Heart left ventricle (tissue), 16 donors: ENCODE measurements around the gene MACROH2A1. TPM values are rescaled to one million over a fixed set of nuclear protein-coding genes. Genes with fewer than 3 reads are reported as not detected.

Source experiments
- ATAC-seq, 4 donors: fragments of 200-7000 bp; cut with Tn5 transposase; one replicate each; pipeline ENCODE4 v1.9.1; 2020 to 2022; ENCODE audit warnings: moderate library complexity in 4 of 4, mild to moderate bottlenecking in 3 of 4, moderate number of reproducible peaks in 1 of 4
- DNase-seq, 5 donors: peaks; one replicate each; pipeline ENCODE4 v3.0.0-alpha.2; 2020
- H3K27ac ChIP-seq, 12 donors: fragments of 200-600 bp; sonication (generic) in 4 of 12; one replicate each; pipeline versions ENCODE4 v1.5.0 to v1.8.0; 2016 to 2022; ENCODE audit warnings: mild to moderate bottlenecking in 2 of 12
- H3K27me3 ChIP-seq, 9 donors: fragments of 200-600 bp; sonication (generic) in 2 of 9; one replicate each; pipeline versions ENCODE4 v1.5.1 to v1.8.0; 2016 to 2022; ENCODE audit warnings: mild to moderate bottlenecking in 3 of 9
- H3K36me3 ChIP-seq, 9 donors: fragments of 200-600 bp; sonication (generic) in 2 of 9; one replicate each; pipeline versions ENCODE4 v1.5.0 to v1.8.0; 2018 to 2022; ENCODE audit warnings: mild to moderate bottlenecking in 2 of 9
- H3K4me1 ChIP-seq, 12 donors: fragments of 200-600 bp; sonication (generic) in 4 of 12; one replicate each; pipeline versions ENCODE4 v1.5.0 to v1.8.0; 2016 to 2022; ENCODE audit warnings: mild to moderate bottlenecking in 3 of 12
- H3K4me3 ChIP-seq, 12 donors: fragments of 200-600 bp; sonication (generic) in 4 of 12; one replicate each; pipeline versions ENCODE4 v1.5.0 to v1.8.0; 2017 to 2022; ENCODE audit warnings: mild to moderate bottlenecking in 9 of 12, moderate library complexity in 4 of 12
- H3K9me3 ChIP-seq, 12 donors: fragments of 200-600 bp; sonication (generic) in 4 of 12; one replicate each; pipeline versions ENCODE4 v1.5.0 to v1.8.0; 2016 to 2022; ENCODE audit warnings: mild to moderate bottlenecking in 1 of 12
- CTCF ChIP-seq, 12 donors: fragments of 200-600 bp; sonication (generic) in 4 of 12; IDR thresholded peaks; one replicate each; pipeline versions ENCODE4 v1.5.0 to v1.8.0; 2018 to 2022; ENCODE audit warnings: antibody characterized with exemption in 12 of 12, mild to moderate bottlenecking in 5 of 12
- POLR2A ChIP-seq, 2 donors: fragments of 450-650 bp; IDR thresholded peaks; one replicate each; pipeline ENCODE4 v1.6.1; 2017; ENCODE audit warnings: antibody characterized with exemption in 2 of 2, mild to moderate bottlenecking in 2 of 2, moderate library complexity in 2 of 2
- WGBS, 4 donors: extraction: QIAGEN DNeasy Blood & Tissue Kit in 2 of 4; methylation state at CpG; one replicate each; pipeline versions ENCODE4 v1.1.5 to v1.1.7; 2013 to 2018; 5-methylcytosine and 5-hydroxymethylcytosine counted together
- intact Hi-C, 10 donors: fragments of 100-400 bp; cut with DNase I; formaldehyde crosslinking; loops; one replicate each; pipeline versions ENCODE4 v1.11.1 to v1.14.2; 2022
- polyA plus RNA-seq, 2 donors: library from polyadenylated mRNA; stranded (reverse); fragments of 200-250 nt; gene quantifications; one replicate each; pipeline ENCODE4 v1.2.3, GENCODE V29; 2013
- total RNA-seq, 9 donors: library from RNA; depleted of rRNA in 2 of 9; stranded (reverse); fragments of >200 nt in 2 of 9; fragmentation: NEBNext Ultra II Directional in 3 of 9; extraction: Animal tissue kit (Norgen Biotek cat#: 25700) in 3 of 9; gene quantifications; one replicate each; pipeline versions ENCODE4 v1.1.0 to v1.2.4, GENCODE V29; 2016 to 2023
- donor health status: ischemic (EF 13 %, LVEDD 7.1; RV severe dilation, severe dysfunction).
- donor health status: healthy with polysubstance abuse.
- donor health status: DM: no; HTN: yes; CAD: no.
- donor health status: DM: no; HTN: no; CAD: no.
- donor health status: ischemic (EF 25% LVEDD 6.9; RV normal size, moderate dysfunction).
- donor health status: ischemic (EF 25% LVEDD 5.7; RV mildly dilated, moderate dysfunction).
- donor health status: healthy.
- donor health status: DM: yes; HTN: yes; CAD: no.
- donor health status: ischemic (EF 35%, LVEDD 5.7; RV mildly dilated, moderate dysfunction).
- donor health status: nonischemic (EF 11% LVEDD 7.7; RV severe dilation, severe dysfunction).
- donor health status: DM: yes; HTN: yes; CAD: no.
- donor health status: PGD.
- donor health status: ischemic (EF 29% LVEDD 5.4; RV normal size, mild dysfunction).
- donor health status: nonischemic (EF 23%, LVEDD 6.1; RV moderate dilation, normal function).

Gene MACROH2A1
- total and polyA plus RNA-seq, 11 donors = 86.5 to 170 (median 112) TPM

- no peak for DNase-seq
- no peaks in the 10 kb centered on the region for H3K4me1 ChIP-seq
- no peak for TF ChIP-seq POLR2A (IDR thresholded peaks at IDR 0.05)
- no peak for TF ChIP-seq CTCF (IDR thresholded peaks at IDR 0.05)
- ATAC-seq = no peak
- intact Hi-C loops = no loop called here
- H3K4me3 ChIP-seq = no peak overlapping the region
- no peak overlapping the region for H3K27ac ChIP-seq
- no peaks in the 10 kb centered on the region for H3K27me3 ChIP-seq
- H3K9me3 ChIP-seq = peaks cover 0 to 11% (median 0%) of the 10 kb centered on the region in 12 donors
- H3K36me3 ChIP-seq = no peaks in the 10 kb centered on the region
These were observed 18.1 kb upstream of the MACROH2A1 start for GRCh38 chr5:135417083-135417482.

- Histone ChIP-seq H3K27ac (no peak overlapping the region), H3K4me1 (peaks cover 0 to 2% (median 0%) of the 10 kb centered on the region in 12 donors), H3K27me3 (no peaks in the 10 kb centered on the region), H3K4me3 (no peak overlapping the region), H3K9me3 (peaks cover 0 to 4% (median 0%) of the 10 kb centered on the region in 12 donors), H3K36me3 (no peaks in the 10 kb centered on the region)
- intact Hi-C loops = no loop called here
- no peak for DNase-seq
- no peak for ATAC-seq
- TF ChIP-seq POLR2A (IDR thresholded peaks at IDR 0.05) (no peak), CTCF (IDR thresholded peaks at IDR 0.05) (no peak)
- 79 to 94% (median 88%) methylated on average over 2 of the region's 2 CpGs for WGBS, 4 donors
These were observed 6.1 kb upstream of the MACROH2A1 start for GRCh38 chr5:135405082-135405481.

GRCh38 chr5:135402031-135402430 lies 3.0 kb upstream of the MACROH2A1 start:
- DNase-seq (no peak), ATAC-seq (no peak)
- peaks cover 0 to 4% (median 0%) of the 10 kb centered on the region in 12 donors for H3K9me3 ChIP-seq
- no peak for TF ChIP-seq CTCF (IDR thresholded peaks at IDR 0.05)
- TF ChIP-seq POLR2A (IDR thresholded peaks at IDR 0.05) = no peak
- 82 to 93% (median 85%) methylated on average over 2 of the region's 2 CpGs for WGBS, 4 donors
- intact Hi-C loops = no loop called here
- no peaks in the 10 kb centered on the region for H3K36me3 ChIP-seq
- H3K4me1 ChIP-seq = peaks cover 0 to 23% (median 17%) of the 10 kb centered on the region in 12 donors
- no peak overlapping the region for H3K27ac ChIP-seq
- H3K27me3 ChIP-seq = no peaks in the 10 kb centered on the region
- H3K4me3 ChIP-seq = no peak overlapping the region

GRCh38 chr5:135400866-135401265 lies 1.8 kb upstream of the MACROH2A1 start:
- 67 to 74% (median 72%) methylated on average over 5 of the region's 5 CpGs for WGBS, 4 donors
- no peak for ATAC-seq
- TF ChIP-seq CTCF (IDR thresholded peaks at IDR 0.05) (no peak), POLR2A (IDR thresholded peaks at IDR 0.05) (no peak)
- no peaks in the 10 kb centered on the region for H3K36me3 ChIP-seq
- intact Hi-C loops = no loop called here
- peaks cover 0 to 4% (median 0%) of the 10 kb centered on the region in 12 donors for H3K9me3 ChIP-seq
- DNase-seq = no peak
- no peak overlapping the region for H3K4me3 ChIP-seq
- no peaks in the 10 kb centered on the region for H3K27me3 ChIP-seq
- H3K27ac ChIP-seq = no peak overlapping the region
- peaks cover 0 to 35% (median 29%) of the 10 kb centered on the region in 12 donors for H3K4me1 ChIP-seq
